GM12875 (cell line): ENCODE results near the gene STX8.
A peak's percentile ranks its signal among the peaks of the same experiment; 100 is the strongest.
"Not testable (repeated sequence)": the region's sequence is repeated elsewhere in the genome, so short reads cannot be mapped to it uniquely, and the experiment has no call there.

ENCODE experiments used
- H3K4me3 ChIP-seq: one replicate; pipeline ENCODE4 v1.5.1; 2011; ENCODE audit warnings: low read depth, low read length, control low read depth
- TF ChIP-seq, protein P1 (sequence below): IDR thresholded peaks from 2 replicates; pipeline ENCODE4 v1.5.1; 2011; ENCODE audit warnings: low read depth, mild to moderate bottlenecking, control low read depth, inconsistent platforms, low read length, moderate library complexity, borderline replicate concordance; ENCODE audit not compliant: insufficient read depth

STX8 gene

DNA sequence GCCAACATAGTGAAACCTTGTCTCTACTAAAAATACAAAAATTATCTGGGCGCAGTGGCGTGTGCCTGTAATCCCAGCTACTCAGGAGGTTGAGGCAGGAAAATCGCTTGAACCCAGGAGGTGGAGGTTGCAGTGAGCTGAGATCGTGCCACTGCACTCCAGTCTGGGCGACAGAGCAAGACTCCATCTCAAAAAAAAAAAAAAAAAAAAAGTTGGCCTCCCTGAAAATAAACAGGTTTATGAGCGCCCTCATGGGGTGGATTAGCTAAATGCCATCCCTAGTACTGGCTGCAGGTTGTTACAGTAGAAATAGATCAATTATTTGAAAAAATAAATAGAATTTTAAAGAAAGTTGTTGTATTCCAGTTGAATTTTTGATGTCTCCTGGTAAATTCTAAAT is 20.9 kb downstream of the STX8 start:
- H3K4me3 ChIP-seq: not testable (repeated sequence)
- TF ChIP-seq, protein P1, sequence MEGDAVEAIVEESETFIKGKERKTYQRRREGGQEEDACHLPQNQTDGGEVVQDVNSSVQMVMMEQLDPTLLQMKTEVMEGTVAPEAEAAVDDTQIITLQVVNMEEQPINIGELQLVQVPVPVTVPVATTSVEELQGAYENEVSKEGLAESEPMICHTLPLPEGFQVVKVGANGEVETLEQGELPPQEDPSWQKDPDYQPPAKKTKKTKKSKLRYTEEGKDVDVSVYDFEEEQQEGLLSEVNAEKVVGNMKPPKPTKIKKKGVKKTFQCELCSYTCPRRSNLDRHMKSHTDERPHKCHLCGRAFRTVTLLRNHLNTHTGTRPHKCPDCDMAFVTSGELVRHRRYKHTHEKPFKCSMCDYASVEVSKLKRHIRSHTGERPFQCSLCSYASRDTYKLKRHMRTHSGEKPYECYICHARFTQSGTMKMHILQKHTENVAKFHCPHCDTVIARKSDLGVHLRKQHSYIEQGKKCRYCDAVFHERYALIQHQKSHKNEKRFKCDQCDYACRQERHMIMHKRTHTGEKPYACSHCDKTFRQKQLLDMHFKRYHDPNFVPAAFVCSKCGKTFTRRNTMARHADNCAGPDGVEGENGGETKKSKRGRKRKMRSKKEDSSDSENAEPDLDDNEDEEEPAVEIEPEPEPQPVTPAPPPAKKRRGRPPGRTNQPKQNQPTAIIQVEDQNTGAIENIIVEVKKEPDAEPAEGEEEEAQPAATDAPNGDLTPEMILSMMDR: peak; percentile 29; the same call in 1 of the 2 replicates

DNA sequence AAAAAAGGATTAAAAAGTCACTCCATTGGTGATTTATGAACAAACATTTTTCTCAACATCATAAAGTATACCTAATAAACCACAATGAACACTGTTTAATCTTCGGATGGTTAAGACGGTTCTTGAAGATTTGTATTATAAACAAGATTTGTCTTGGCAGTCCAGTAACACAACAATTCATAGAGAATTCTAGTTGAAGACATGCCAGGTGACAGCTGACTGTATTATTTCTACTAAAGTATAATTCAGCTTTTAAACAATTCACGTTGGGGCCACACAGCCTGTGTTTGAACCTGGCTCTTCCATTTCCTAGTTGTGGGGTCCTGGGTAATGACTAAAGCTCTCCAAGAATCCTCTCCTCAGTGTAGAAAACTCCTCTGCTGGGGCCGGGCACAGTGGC is 22.0 kb downstream of the STX8 start:
- no peak overlapping the region for H3K4me3 ChIP-seq
- TF ChIP-seq, protein P1: no peak

GRCh38 chr17:9553181-9553580 is 22.4 kb downstream of the STX8 start:
- no peak overlapping the region for H3K4me3 ChIP-seq
- TF ChIP-seq, protein P1: no peak

DNA sequence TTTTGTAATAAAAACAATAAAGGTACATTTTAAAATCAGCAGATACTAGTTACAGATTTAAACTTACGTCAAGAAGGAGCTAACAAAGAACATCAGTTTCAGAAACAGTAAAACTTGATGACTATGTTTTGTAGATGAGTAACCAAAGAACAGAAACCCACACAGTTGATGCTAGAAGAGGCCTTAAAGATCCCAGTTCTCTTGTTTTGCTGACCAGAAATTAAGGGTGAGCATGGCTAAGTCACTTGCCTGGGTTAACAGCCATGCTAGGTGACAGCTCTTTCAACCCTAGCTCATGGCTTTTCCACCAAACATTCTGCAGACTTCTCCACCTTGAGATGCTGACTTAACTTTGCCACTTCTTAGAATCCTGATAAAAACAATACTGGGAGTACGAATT is 26.4 kb downstream of the STX8 start:
- H3K4me3 ChIP-seq: no peak overlapping the region
- TF ChIP-seq, protein P1: no peak

DNA sequence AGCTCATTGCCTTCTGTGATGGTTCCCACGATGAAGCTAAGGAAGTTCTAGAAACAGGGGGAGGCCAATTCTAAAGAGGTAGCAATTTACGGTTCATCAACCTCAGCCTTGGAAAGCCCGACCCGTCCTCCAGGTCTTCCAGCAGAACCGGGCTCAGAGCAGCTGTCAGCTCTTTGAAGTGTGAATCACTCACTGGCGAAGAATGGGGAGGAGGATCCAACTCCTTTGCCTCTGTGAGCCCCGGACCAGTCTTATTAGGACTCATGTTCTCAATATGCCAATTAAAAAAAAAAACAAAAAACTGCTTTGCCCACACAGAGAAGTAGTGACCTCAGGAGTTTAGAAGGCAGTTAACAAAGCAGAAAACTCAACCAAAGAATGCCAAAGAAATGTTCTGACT is 31.4 kb downstream of the STX8 start:
- TF ChIP-seq, protein P1: no peak
- no peak overlapping the region for H3K4me3 ChIP-seq

GRCh38 chr17:9541718-9542117 is 33.9 kb downstream of the STX8 start:
- H3K4me3 ChIP-seq: no peak overlapping the region
- TF ChIP-seq, protein P1: no peak

DNA sequence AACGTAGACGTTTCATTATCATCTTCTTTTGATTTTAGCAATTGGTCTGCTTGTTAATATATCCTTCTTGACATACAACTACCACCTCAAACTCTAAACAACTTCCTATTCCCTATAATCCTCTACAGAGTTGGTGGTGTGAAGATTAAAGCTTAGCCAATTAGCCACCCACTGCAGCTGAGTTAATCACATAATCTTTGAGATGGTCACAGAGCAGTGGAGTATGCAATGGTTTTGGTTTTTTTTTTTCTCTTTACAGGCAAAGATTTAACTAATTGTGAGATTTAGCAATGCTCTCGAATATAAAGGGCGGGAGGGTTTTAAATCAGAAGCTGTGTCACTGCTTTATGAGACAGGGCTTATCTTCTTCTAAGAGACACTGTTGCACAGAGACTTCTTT is 37.0 kb downstream of the STX8 start:
- H3K4me3 ChIP-seq: no peak overlapping the region
- TF ChIP-seq, protein P1: no peak
